HG03342 (cell line): Measurements from ENCODE around the gene KIAA0930.

Experiments
- ATAC-seq: cut with Tn5 transposase; IDR thresholded peaks from one replicate; pipeline ENCODE4 v1.9.1; 2021; ENCODE audit warnings: mild to moderate bottlenecking, moderate library complexity; ENCODE audit not compliant: unreplicated experiment

KIAA0930 gene

GRCh38 chr22:45238957-45239680 lies 1.6 kb downstream of the KIAA0930 start:
- no peak for ATAC-seq

GRCh38 chr22:45238076-45238956 lies 2.4 kb downstream of the KIAA0930 start:
- no peak for ATAC-seq

GRCh38 chr22:45237065-45237990 lies 3.4 kb downstream of the KIAA0930 start:
- no peak for ATAC-seq

- peak; percentile 13 for ATAC-seq
Observed at GRCh38 chr22:45235851-45236342, 4.8 kb downstream of the KIAA0930 start.

- ATAC-seq = peak; percentile 69
Observed at GRCh38 chr22:45235101-45235777, 5.5 kb downstream of the KIAA0930 start.

- no peak for ATAC-seq
Observed at GRCh38 chr22:45233827-45234226, 6.9 kb downstream of the KIAA0930 start.

- no peak for ATAC-seq
Observed at GRCh38 chr22:45233386-45233785, 7.3 kb downstream of the KIAA0930 start.

- no peak for ATAC-seq
Observed at GRCh38 chr22:45231293-45231692, 9.4 kb downstream of the KIAA0930 start.

GRCh38 chr22:45230026-45230721 lies 10.5 kb downstream of the KIAA0930 start:
- ATAC-seq = no peak

GRCh38 chr22:45229181-45229580 lies 11.5 kb downstream of the KIAA0930 start:
- no peak for ATAC-seq

- ATAC-seq = no peak
Observed at GRCh38 chr22:45228401-45228754, 12.3 kb downstream of the KIAA0930 start.

- ATAC-seq = no peak
Observed at GRCh38 chr22:45227645-45228400, 12.9 kb downstream of the KIAA0930 start.

GRCh38 chr22:45226503-45227186 lies 14.0 kb downstream of the KIAA0930 start:
- no peak for ATAC-seq

- ATAC-seq = no peak
Observed at GRCh38 chr22:45225732-45226502, 14.8 kb downstream of the KIAA0930 start.

GRCh38 chr22:45224988-45225731 lies 15.5 kb downstream of the KIAA0930 start:
- no peak for ATAC-seq

GRCh38 chr22:45224331-45224730 lies 16.4 kb downstream of the KIAA0930 start:
- ATAC-seq = no peak
